Activated CD4-positive, CD25-positive, alpha-beta regulatory T cell (primary cell): ENCODE measurements around the gene GDPD2.
A peak's percentile ranks its signal among the peaks of the same experiment; 100 is the strongest.
"Not testable (repeated sequence)": the region's sequence is repeated elsewhere in the genome, so short reads cannot be mapped to it uniquely, and the experiment has no call there.

Source experiments
- DNase-seq, 4 experiments: peaks; one replicate each; lab custom pipeline; 2025; lab: John Stamatoyannopoulos, UW

Gene GDPD2, protein sequence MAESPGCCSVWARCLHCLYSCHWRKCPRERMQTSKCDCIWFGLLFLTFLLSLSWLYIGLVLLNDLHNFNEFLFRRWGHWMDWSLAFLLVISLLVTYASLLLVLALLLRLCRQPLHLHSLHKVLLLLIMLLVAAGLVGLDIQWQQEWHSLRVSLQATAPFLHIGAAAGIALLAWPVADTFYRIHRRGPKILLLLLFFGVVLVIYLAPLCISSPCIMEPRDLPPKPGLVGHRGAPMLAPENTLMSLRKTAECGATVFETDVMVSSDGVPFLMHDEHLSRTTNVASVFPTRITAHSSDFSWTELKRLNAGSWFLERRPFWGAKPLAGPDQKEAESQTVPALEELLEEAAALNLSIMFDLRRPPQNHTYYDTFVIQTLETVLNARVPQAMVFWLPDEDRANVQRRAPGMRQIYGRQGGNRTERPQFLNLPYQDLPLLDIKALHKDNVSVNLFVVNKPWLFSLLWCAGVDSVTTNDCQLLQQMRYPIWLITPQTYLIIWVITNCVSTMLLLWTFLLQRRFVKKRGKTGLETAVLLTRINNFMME

DNA sequence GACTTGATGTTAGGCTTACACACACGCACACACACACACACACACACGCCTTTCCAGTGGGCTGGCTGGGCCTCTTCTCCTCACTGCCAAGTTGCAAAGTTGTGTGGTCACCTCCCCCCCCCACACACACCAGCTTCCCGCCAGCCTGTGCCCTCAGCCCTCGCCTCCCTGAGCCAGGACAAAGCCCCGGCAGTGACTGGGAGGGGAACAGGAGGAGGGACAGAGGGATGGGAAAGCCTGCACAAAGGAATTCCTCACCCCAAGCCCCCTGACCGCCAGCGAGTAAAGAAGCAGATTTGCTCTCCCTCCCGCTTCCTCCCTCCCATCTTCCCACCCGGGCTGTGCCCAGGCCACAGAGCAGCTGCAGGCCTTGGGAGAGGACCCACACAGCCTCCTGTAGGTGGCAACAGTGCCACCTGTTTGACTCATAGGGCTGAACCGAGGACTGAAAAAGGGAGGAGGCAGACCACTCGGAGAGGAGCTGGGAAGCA lies at the start of gene GDPD2:
Gene GDPD2, plus strand, starts transcription at position 464 of the 491 bp plus-strand sequence. CDS start 1,671 bp downstream, outside the sequence.
- DNase-seq: no peak

DNA sequence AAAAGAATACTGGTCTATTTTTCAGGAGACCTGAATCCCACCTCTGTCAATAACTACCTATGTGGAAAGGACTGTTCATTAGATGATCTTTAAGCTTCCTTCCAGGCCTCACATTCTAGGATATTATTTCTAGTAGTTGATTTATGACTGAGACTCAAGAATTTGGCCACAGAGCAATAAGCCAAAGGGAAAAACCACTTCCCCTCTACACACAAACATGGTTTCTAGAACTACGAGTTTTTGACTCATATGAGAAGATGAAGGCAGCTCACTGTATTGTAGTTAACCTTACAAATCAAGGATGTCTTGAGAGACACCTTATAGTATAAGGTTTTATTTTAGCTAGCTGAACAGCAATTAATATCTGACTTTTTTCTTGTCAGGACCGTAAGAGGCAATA lies 36.9 kb upstream of the GDPD2 start:
- no peak for DNase-seq

DNA sequence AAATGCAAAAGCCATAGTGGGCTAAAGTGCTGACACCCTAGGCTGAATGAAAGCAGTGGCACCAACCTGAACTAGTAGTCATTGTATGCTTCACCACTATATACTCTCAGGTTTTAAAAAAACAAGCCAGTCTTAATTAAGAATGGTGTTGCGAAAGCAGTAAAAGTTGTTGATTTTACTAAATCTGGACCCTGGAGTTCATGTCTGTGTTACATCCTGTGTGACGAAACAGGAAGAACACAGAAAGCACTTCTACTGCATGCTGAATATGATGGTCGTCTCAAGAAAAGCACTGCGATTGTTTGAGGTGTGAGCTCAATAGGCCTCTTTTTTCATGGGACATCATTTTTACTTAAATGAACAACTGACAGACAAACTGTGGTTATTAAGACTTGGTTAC lies 24.2 kb upstream of the GDPD2 start:
- DNase-seq: no peak

DNA sequence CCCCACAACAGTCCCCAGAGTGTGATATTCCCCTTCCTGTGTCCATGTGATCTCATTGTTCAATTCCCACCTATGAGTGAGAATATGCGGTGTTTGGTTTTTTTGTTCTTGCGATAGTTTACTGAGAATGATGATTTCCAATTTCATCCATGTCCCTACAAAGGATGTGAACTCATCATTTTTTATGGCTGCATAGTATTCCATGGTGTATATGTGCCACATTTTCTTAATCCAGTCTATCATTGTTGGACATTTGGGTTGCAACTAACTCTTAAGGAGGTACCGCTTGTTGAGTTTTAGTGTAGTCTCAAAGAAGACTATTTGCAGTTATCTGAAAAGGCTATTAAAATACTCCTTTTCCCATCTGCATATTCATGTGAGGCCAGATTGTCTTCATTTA lies 22.9 kb upstream of the GDPD2 start:
- not testable (repeated sequence) for DNase-seq

DNA sequence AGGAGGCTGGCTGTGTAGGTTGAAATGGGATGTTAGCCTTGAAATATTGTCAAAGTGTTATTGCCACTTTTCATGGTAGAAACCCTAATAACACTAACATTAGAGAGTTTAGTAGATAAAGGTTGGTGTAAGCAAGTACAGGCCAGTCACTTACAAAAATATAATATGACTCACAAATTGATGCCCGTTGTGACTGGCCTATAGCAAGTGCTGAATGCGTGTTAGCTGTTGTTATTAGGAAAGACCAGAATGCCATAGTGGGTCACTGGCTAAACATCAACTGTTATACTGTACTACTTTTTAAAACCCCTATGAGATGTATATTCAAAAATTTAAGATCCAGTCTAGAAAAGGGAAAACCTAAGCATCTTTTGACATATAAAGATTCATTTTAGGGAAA lies 20.4 kb upstream of the GDPD2 start:
- no peak for DNase-seq

DNA sequence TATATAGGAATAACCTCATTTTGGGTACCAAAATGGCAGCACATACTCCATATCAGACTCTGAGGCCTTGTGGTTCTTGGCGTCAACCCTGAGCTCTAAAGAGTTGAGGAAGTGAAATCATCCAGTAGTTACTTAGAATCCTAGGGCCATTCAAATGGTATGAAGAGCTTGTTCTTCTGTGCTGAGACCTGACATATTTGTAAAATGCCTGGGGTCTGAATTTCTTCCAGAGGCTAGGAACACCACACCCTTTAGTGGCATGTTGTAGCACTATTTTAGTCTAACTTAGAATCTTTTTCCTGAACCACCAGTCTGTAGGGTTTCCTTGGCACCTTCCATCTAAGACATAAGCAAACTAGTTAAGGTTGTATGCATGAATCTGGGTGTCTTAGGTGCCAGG lies 18.1 kb upstream of the GDPD2 start:
- no peak for DNase-seq

DNA sequence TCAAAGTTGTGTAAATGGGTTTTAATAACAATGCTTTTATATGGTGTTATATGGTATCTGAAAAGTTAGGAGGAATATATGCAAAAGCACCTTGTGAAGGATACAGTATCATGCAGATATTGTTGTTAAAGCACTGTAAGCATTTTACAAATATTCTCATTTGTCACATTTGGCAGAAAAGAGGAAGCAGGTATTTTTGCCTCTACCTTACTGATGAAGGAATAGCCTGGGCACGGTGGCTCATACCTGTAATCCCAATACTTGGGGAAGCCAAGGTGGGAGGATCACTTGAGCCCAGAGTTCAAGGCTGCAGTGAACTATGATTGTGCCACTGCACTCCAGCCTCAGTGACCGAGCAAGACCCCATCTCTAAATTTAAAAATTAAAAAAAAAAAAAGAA lies 12.2 kb upstream of the GDPD2 start:
- DNase-seq: no peak

DNA sequence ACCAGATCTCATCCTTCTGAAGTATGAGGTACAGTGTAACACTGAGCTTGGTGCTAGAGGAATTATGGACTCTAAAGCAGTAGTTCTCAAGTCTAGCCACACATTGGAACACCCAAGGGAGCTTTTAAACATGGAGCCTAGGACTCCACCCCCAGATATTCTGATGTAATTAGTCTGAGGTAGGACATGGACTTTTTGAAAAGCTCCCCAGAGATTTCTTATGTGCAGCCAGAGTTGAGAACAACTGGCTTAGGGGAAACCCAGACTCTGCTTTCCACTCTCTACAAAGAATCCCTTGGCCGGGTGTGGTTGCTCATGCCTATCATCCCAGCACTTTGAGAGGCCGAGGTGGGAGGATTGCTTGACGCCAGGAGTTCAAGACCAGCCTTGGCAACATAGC lies 11.6 kb upstream of the GDPD2 start:
- DNase-seq: no peak

DNA sequence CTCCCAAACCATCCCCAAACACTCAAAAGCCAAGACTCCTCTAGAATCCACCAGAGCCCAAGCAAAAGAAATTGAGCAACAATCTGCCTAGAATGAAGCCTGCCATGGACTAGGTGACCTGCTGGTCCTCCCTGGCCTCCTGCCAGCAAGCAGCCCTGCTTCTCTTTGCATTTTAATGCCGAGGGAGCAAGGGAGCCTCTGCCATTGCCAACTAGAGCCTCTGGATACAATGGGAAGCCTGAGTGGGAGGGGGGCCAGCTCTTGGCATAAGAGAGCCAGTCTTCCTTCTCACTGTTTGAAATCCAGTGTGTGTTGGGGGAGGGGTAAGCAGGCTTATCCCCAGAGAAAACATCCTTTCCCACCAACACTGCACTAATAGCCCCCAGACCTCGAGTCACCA lies 1.5 kb upstream of the GDPD2 start:
- DNase-seq: no peak

DNA sequence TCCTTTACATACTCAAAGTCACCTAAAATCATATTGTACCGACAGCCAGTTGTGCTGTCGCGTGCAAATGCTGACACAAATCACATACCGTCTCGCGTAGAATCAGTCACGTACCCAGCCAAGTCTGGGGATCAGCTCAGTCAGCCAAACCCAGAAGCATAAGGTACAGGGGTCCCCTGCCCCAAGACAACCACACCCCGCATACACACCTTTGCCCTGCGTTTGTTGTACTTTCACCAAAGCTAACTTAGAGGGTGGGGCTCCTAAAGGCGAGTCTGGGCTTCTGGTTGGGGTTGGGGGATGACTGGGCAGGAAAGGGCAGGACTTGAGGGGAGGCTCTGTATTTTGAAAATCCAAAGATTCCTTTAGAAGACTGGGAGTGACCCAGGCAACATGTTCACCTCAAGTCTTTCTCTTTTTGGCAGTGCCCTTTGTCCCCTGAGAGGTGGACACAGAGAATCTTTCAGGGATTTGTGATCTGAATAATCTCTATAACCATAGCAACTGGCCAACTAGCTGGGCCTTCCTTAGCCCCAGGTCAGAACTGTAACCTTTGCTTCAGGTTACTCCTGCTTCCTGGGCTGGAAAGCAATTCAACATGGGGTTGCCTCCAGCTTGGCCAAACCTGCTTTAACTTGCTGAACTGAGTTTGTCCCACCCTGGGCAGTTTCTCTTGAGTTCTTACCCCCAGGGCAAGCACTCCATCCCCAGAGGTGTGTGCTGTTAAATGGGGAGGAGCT lies 992 bp downstream of the GDPD2 start:
- no peak for DNase-seq

DNA sequence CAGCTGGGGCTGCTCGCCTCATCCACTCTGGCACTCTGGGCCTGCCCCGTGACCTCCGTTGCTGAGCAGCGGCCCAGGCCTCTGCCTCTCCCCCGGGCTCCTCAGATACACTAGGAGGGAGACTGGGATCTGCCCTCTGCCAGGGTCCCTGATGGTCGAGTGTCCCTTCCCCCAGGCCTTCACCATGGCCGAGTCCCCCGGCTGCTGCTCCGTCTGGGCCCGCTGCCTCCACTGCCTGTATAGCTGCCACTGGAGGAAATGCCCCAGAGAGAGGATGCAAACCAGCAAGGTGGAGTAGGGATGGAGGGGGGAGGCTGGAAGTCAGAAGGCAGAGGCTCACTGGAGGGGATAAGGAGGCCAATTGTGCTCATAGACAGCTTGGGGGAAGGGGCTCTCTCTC lies 1.7 kb downstream of the GDPD2 start:
- no peak for DNase-seq

DNA sequence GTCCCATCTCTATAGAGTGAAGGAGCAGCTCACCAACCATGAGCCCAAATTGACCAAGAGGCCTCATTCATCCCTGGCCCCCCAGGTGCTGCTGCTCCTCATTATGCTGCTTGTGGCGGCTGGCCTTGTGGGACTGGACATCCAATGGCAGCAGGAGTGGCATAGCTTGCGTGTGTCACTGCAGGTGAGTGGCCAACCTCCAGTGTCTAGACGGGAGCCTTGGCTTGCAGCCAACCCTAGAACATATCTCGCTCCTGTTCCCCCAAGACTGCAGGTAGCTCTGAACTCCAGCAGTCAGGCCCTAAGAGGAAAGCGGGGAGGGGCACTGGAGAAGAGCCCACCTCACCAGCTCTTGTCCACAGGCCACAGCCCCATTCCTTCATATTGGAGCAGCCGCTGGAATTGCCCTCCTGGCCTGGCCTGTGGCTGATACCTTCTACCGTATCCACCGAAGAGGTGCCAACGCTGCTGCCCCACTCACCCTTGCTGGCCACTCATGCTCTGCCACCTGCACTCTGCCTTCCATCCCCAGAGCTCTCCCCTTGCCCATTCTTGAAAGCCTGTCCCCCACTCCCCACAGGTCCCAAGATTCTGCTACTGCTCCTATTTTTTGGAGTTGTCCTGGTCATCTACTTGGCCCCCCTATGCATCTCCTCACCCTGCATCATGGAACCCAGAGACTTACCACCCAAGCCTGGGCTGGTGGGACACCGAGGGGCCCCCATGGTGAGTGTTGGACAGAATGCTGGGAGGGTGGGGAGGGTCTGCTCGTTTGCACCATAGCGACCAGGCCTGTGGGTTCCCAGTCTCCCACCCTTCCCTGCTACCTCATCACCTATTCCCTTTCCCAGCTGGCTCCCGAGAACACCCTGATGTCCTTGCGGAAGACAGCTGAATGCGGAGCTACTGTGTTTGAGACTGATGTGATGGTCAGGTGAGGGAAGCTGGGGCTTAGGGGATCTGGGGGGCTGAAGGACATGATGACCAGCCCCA lies 3.5 kb downstream of the GDPD2 start:
- DNase-seq: no peak

DNA sequence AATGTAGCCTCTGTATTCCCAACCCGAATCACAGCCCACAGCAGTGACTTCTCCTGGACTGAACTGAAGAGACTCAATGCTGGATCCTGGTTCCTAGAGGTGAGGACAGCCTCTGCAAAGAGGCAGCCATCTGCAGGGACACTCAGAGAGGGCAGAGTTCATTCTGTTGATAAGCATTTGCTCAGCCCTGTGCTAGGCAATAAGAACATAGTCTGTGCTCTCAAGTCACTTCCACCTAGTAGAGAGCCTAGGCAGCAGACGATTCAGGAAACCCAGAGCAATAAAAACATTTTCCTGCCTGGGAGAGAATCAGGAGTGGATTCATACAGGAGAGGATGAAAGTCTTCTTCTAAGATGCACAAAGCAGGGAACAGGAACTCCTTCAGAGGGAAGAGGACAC lies 4.3 kb downstream of the GDPD2 start:
- no peak for DNase-seq

DNA sequence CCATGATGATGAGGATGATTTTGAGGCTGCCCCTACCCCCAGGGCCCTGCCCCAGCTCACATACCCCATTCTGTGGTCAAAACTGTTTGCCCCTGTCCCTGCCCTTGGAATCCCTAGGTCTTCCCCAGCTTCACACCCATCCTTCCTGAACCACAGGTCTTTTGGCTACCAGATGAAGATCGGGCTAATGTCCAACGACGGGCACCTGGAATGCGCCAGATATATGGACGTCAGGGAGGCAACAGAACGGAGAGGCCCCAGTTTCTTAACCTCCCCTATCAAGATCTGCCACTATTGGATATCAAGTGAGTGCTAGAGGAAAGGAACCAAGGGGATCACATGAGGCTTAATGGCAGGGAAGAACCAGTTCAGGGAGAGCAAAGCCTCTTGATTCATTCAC lies 6.6 kb downstream of the GDPD2 start:
- no peak for DNase-seq

DNA sequence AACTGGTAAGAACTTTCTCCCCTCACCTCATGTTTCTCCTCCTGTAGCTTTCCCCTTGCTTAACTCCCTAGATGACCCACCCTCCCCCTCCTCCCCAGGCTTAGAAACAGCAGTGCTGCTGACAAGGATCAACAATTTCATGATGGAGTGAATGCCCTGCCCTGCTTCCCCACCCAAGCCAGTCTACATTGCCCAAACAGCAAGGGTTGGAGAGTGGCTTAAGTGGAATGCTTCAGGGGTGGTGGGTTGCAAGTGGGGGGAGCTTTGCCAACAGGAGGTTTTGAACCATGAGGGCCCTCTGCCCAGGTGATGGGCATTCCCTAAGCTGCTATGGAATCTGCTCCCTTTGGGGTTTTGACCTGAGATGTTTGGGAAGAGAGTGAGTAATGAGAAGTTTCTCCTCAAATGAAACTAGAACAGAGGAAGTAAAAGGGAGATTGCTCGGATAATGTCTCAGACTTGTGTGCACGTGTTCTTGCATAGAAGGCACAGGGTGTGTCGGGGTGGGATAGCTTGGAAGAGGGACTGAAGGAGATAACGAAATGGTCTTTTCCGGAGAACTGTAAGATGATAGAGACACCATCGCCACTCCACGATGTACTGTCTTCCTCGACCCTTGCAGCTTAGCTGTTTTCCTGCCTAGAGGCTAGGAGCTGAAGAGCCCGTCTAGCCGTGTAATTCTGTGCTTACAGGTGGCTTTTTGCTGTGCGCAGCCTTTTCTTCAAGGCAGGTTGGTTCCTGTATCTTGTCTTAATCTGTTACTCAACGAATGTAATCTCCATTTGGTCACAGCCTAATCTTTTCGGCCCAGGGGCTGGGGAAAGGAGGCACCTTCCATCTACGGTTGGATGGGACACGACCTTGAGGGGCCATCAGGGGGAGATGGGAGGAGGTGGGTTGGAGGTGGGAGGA lies 10.1 kb downstream of the GDPD2 start:
- DNase-seq: no peak

DNA sequence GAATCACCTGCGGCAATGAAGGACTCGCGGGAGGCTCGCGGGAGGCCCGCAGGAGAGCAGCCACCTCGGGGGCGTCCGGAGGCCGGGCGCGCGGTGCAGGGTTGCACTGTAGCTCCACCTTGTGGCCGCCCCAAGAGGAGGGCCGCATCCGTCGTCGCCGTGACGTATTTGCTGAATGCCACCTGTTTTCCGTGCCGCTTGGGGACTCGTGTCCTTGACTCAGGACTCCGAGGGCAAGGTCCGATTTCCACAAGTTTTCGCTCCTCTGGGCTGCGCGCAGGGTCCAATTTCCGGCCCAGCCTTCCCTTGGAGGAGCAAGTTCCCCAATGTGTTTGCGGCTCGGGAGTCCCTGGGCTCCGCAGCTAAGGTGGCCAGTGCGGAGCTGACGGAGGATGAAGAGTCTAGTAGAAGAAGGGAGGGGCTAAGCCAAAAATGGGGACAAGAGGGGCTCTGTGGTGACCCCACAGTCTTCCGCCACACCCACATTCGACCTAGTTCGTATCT lies 10.8 kb downstream of the GDPD2 start:
- peak; percentile 32 to 52 (median 41) for DNase-seq

DNA sequence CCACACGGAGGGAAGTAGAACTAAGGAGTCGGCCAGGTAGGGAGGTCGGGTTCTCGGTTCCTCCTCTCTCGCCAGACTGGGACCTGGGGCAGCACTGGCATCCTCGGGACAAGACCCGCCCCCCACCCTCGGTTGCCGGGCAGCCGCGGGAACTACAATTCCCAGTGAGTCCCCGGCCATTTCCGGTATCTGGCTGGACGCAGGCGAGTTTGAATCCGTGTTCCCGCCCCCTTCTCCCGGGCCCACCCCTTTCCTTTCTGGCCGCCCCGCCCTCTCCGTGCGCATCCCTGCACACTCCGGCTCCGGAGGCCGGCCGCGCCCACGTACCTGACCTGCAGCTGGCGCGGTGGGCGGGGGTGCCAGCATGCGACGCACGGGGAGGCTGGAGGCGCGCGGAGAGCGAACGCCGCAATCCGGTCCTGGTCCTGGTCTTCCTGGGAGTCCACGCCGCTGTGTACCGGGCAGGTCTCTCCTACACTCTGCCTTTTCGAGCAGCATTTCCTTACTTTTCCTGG lies 11.3 kb downstream of the GDPD2 start:
- peak; percentile 13 to 37 (median 20) for DNase-seq

DNA sequence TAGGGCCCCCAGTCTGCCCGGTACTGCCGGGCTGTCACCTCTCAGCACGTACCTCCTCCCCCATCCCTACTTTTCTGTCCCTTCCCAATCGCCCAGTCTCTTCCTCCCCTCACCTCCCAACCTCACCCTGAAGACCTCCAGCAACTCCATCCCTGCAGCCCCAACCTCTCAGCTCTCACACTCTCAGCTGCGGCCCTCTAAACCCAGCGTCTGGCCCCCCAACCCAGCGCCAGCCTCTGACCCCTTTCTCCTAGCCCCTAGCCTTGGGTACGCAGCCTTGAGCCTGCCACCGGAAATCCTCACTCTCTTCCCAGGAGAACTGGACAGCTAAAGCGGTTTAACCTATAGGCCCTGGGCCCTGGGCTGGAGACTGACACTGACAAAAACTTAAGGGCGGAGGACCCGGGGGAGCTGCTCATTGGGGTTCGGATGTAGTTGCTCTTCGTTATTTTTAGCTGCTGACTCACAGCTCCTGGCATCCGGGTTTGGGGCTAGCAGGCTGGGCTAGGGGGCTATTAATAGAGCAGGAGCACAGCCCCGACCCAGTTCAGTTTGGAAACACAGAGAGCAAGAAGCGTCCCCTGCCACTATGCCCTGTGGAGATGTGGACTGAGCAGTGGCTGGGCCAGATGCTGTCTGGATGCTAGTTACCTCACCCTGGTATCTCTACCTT lies 11.9 kb downstream of the GDPD2 start:
- DNase-seq: no peak

DNA sequence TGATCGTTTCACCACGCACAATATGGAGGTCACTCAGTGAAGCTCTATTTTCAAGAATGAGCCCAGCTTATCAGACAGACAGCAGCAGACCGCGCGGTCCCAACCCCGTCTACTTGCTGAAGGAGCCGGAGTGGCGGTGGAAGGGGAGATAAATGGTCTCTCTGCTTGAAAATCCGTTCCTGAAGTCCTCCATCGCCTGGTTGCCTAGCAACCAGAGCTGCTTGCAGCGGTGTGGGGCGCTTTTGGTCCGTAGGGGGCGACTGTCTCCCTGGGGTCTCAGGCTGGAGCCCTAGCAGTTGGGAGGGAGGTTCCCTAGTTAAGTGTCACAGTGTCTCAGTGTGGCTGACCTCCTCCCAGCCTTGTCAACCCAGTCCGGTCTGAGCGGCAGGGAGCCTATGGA lies 13.2 kb downstream of the GDPD2 start:
- no peak for DNase-seq

DNA sequence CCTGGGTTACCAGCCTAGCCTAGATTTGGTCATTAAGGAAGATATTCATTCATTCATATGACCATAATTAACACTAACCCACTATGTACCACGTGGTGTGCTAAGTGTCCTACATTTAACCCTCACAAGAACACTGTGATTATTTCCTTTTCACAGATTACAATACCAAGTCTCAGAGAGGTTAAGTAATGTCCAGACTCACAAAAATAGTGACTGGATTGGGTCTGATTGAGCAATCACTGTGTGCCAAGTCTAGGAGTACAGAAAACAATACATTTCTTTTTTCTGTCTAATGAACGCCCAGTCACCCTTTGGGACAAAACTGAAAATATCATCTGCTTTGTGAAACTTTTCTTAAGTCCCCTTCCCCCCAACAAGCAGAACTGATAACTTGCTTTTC lies 13.9 kb downstream of the GDPD2 start:
- DNase-seq: no peak
